Measurements from ENCODE around the gene TMEM52B. TPM values are rescaled to one million over a fixed set of nuclear protein-coding genes. Genes with fewer than 3 reads are reported as not detected.

The TMEM52B gene
- total RNA-seq, 6 experiments from 2014 or later: 0.06 TPM; not detected in 4

- no peak for TF ChIP-seq POLR2A (IDR thresholded peaks at IDR 0.05)
- TF ChIP-seq, protein P1, sequence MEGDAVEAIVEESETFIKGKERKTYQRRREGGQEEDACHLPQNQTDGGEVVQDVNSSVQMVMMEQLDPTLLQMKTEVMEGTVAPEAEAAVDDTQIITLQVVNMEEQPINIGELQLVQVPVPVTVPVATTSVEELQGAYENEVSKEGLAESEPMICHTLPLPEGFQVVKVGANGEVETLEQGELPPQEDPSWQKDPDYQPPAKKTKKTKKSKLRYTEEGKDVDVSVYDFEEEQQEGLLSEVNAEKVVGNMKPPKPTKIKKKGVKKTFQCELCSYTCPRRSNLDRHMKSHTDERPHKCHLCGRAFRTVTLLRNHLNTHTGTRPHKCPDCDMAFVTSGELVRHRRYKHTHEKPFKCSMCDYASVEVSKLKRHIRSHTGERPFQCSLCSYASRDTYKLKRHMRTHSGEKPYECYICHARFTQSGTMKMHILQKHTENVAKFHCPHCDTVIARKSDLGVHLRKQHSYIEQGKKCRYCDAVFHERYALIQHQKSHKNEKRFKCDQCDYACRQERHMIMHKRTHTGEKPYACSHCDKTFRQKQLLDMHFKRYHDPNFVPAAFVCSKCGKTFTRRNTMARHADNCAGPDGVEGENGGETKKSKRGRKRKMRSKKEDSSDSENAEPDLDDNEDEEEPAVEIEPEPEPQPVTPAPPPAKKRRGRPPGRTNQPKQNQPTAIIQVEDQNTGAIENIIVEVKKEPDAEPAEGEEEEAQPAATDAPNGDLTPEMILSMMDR (IDR thresholded peaks at IDR 0.05): peak; percentile 69 to 81 (median 77)
- Histone ChIP-seq H3K4me1 (no peaks in the 10 kb centered on the region), H3K36me3 (no peaks in the 10 kb centered on the region), H3K27me3 (no peaks in the 10 kb centered on the region), H3K9me3 (no peaks in the 10 kb centered on the region), H3K4me3 (no peak overlapping the region), H3K27ac (no peak overlapping the region)
- peak; percentile 97 to 99 (median 97) for ATAC-seq
- WGBS (ENCODE audit: insufficient coverage, low coverage, low lambda C conversion rate, missing lambda C conversion rate): 27% methylated on average over 13 of the region's 13 CpGs
- peak in 2 of 3 donors; percentile 35 to 59 for DNase-seq
- intact Hi-C loops (cut with DNase I): no loop called here
Observed at GRCh38 chr12:10190558-10191388, 11.9 kb downstream of the TMEM52B start.

DNA sequence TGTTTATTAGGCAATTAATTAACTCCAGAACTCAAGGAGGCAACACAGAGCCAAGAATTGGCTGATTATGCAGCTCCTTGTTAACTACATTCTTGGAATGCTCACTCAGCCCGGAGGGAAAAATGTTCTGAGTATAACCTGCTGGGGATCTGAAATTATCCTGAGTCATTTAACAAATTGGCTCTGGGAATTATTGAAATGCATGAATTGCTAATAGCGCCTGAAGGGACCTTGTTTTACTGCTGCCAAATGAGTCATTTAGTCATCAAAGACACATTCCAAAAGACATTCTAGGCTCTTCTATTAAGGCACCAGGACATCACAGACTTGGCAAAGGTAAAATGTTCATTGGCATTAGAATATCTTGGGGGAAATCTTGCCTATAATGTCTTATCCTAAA, 13.0 kb downstream of the TMEM52B start:
- Histone ChIP-seq H3K27me3 (no peaks in the 10 kb centered on the region), H3K27ac (no peak overlapping the region), H3K9me3 (no peaks in the 10 kb centered on the region), H3K36me3 (no peaks in the 10 kb centered on the region), H3K4me1 (no peaks in the 10 kb centered on the region), H3K4me3 (no peak overlapping the region)
- intact Hi-C loops (cut with DNase I): no loop called here
- TF ChIP-seq, protein P1 (IDR thresholded peaks at IDR 0.05): no peak
- TF ChIP-seq POLR2A (IDR thresholded peaks at IDR 0.05): no peak
- ATAC-seq: no peak
- WGBS (ENCODE audit: insufficient coverage, low coverage, low lambda C conversion rate, missing lambda C conversion rate): 20% methylated on average over 1 of the region's 2 CpGs
- DNase-seq: no peak

- DNase-seq (no peak), ATAC-seq (no peak)
- Histone ChIP-seq H3K27me3 (no peaks in the 10 kb centered on the region), H3K4me1 (no peaks in the 10 kb centered on the region), H3K4me3 (no peak overlapping the region), H3K27ac (no peak overlapping the region), H3K36me3 (no peaks in the 10 kb centered on the region), H3K9me3 (no peaks in the 10 kb centered on the region)
- intact Hi-C loops (cut with DNase I): no loop called here
- 84% methylated on average over 3 of the region's 3 CpGs for WGBS (ENCODE audit: insufficient coverage, low coverage, low lambda C conversion rate, missing lambda C conversion rate)
- TF ChIP-seq, protein P1 (IDR thresholded peaks at IDR 0.05): no peak
- TF ChIP-seq POLR2A (IDR thresholded peaks at IDR 0.05): no peak
Observed at GRCh38 chr12:10194160-10194670, 15.4 kb downstream of the TMEM52B start.

GRCh38 chr12:10196210-10196609, 17.4 kb downstream of the TMEM52B start:
- intact Hi-C loops (cut with DNase I): no loop called here

More at GRCh38 chr12:10196210-10196609, 17.4 kb downstream of the TMEM52B start:
- no peak for DNase-seq
- Histone ChIP-seq H3K27ac (no peak overlapping the region), H3K9me3 (no peaks in the 10 kb centered on the region), H3K36me3 (no peaks in the 10 kb centered on the region), H3K4me3 (no peak overlapping the region), H3K4me1 (no peaks in the 10 kb centered on the region), H3K27me3 (no peaks in the 10 kb centered on the region)
- peak in 1 of 4 donors; percentile 18 for ATAC-seq
- WGBS (ENCODE audit: insufficient coverage, low coverage, low lambda C conversion rate, missing lambda C conversion rate): 66% methylated on average over 8 of the region's 10 CpGs
- TF ChIP-seq, protein P1 (IDR thresholded peaks at IDR 0.05): no peak
- TF ChIP-seq POLR2A (IDR thresholded peaks at IDR 0.05): no peak

All from right lobe of liver (tissue), 6 donors.